ENCODE measurements around the gene IBA57. TPM values are rescaled to one million over a fixed set of nuclear protein-coding genes. Genes with fewer than 3 reads are reported as not detected.

IBA57 gene
- total RNA-seq, 1 donor from 2014 or later: 2.0 TPM

DNA sequence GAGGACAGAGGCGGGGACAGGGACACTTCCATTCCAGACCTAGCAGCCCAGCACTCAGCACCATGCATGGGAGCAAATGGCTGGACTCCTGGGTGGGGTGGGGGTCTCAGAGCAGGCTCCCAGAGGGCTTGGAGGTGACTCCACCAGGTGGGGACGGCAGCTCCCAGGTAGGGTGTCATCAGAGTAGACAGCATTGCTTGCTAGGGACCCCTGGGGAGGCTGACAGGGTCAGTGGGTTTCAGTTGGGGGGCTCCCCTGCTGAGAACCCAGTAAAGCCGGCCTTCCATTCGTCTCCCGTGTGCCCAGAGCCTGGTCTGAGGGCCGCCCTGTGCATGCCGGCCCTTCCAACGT lies 20.6 kb upstream of the IBA57 start:
- TF ChIP-seq, protein P1, sequence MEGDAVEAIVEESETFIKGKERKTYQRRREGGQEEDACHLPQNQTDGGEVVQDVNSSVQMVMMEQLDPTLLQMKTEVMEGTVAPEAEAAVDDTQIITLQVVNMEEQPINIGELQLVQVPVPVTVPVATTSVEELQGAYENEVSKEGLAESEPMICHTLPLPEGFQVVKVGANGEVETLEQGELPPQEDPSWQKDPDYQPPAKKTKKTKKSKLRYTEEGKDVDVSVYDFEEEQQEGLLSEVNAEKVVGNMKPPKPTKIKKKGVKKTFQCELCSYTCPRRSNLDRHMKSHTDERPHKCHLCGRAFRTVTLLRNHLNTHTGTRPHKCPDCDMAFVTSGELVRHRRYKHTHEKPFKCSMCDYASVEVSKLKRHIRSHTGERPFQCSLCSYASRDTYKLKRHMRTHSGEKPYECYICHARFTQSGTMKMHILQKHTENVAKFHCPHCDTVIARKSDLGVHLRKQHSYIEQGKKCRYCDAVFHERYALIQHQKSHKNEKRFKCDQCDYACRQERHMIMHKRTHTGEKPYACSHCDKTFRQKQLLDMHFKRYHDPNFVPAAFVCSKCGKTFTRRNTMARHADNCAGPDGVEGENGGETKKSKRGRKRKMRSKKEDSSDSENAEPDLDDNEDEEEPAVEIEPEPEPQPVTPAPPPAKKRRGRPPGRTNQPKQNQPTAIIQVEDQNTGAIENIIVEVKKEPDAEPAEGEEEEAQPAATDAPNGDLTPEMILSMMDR (conservative IDR thresholded peaks at IDR 0.05; ENCODE audit: low read depth, low read length): no peak
- no peak overlapping the region for H3K4me3 ChIP-seq (ENCODE audit: low read depth, low read length)
- no peak for DNase-seq (ENCODE audit: low read depth)

DNA sequence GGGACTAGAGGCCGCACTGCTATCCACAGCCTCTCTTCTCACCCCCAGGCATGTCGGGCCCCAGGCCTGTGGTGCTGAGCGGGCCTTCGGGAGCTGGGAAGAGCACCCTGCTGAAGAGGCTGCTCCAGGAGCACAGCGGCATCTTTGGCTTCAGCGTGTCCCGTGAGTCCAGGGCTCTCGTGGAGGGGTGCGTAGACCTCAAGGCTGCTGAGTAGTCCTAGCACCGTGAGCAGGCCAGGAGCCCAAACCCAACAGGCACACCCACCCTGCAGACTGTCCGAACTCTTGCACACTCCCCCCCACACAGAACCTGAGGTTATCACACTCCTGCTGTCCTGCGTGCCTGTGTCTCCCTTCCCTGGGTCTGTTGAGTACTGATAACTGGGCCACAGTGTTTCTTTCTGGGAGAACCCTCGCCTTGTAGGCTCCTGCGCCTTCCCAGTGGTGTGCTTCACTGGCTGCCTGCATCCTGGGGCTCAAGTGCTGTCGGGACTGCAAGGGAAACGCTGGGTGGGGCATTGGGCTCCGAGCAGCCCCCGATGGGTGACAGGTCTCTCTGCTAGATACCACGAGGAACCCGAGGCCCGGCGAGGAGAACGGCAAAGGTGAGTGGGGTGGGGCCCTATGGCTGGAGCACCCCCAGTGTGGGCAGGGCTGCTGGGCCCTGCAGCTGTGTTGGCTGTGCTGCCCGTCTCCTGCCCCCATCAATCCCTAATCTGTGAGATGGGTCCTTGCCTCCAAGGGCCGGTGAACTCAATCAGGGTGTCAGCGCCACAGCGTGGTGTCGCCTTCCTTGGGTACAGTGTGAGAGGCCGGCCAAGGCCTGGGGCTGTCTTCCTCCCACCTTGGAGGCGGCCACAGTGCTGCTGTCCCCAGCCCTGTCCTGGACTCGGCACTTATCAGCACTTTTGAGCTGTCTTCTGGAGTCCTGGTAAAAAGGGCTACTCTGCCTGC lies 19.9 kb upstream of the IBA57 start:
- no peak overlapping the region for H3K4me3 ChIP-seq (ENCODE audit: low read depth, low read length)
- no peak for DNase-seq (ENCODE audit: low read depth)
- TF ChIP-seq, protein P1 (conservative IDR thresholded peaks at IDR 0.05; ENCODE audit: low read depth, low read length): no peak

DNA sequence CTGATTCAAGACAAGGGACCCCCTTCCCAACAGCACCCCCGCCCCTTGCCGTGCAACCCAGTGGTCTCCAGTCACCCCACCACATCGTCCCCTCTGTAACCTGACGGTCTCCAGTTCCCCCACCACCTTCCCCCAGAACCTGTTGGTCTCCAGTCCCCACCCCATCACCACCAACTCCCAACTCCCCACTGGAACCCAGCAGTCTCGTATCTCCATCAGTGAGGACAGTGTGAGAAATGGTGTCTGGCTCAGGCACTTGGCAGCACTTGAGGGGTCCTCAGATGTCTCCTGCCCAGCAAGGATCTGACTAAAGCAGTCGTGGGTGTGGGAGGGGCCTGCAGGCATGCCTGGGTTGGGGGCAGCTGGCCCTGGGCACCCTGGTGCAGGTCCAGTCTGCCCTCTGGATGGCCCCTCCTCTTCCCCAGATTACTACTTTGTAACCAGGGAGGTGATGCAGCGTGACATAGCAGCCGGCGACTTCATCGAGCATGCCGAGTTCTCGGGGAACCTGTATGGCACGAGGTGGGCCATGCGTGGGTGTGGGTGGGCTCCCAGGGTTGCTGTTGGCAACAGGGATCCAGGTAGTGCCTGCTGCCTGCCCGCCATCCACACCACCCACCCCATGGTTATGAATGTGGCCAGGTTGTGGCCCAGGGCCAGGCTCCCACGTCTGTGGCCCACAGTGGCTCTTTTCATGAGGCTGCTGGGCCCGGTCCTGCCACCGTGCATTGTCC lies 19.0 kb upstream of the IBA57 start:
- TF ChIP-seq, protein P1 (conservative IDR thresholded peaks at IDR 0.05; ENCODE audit: low read depth, low read length): no peak
- no peak for DNase-seq (ENCODE audit: low read depth)
- H3K4me3 ChIP-seq (ENCODE audit: low read depth, low read length): no peak overlapping the region

DNA sequence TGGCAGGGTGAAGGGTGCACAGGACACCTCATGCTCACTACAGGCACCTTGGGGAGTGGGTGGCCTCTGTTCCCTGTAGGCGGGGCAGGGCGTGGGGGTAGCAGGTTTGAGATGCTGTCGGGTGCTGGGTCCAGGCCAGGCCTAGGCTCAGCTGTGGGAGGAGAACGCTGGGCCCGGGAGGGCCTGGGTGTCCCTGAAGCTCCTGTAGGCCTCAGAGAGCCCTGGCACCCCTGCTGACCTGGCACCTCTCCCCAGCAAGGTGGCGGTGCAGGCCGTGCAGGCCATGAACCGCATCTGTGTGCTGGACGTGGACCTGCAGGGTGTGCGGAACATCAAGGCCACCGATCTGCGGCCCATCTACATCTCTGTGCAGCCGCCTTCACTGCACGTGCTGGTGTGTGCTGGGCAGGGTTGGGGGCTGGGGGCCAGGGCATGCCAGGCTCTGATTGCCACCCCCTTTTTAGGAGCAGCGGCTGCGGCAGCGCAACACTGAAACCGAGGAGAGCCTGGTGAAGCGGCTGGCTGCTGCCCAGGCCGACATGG lies 18.4 kb upstream of the IBA57 start:
- TF ChIP-seq, protein P1 (conservative IDR thresholded peaks at IDR 0.05; ENCODE audit: low read depth, low read length): no peak
- no peak for DNase-seq (ENCODE audit: low read depth)
- no peak overlapping the region for H3K4me3 ChIP-seq (ENCODE audit: low read depth, low read length)

DNA sequence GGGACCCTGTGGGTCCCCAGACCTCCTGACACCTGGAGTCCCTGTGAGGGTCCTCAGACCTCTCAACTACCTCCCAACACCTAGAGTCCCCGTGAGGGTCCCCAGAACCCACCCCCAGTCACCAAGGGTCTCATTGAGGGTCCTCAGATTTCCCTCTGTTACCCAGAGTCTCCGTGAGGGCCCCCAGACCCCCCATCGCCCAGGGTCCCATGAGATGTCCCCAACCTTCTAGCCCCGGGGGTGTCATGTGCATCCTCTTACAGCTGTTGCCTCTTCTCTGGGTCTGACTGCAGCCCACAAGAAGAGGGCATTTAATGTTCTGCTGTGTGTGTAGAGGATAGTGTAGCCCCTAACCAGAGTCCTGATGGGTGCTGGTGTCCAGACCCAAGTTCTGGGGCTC lies 17.8 kb upstream of the IBA57 start:
- TF ChIP-seq, protein P1 (conservative IDR thresholded peaks at IDR 0.05; ENCODE audit: low read depth, low read length): no peak
- no peak for DNase-seq (ENCODE audit: low read depth)
- H3K4me3 ChIP-seq (ENCODE audit: low read depth, low read length): no peak overlapping the region

DNA sequence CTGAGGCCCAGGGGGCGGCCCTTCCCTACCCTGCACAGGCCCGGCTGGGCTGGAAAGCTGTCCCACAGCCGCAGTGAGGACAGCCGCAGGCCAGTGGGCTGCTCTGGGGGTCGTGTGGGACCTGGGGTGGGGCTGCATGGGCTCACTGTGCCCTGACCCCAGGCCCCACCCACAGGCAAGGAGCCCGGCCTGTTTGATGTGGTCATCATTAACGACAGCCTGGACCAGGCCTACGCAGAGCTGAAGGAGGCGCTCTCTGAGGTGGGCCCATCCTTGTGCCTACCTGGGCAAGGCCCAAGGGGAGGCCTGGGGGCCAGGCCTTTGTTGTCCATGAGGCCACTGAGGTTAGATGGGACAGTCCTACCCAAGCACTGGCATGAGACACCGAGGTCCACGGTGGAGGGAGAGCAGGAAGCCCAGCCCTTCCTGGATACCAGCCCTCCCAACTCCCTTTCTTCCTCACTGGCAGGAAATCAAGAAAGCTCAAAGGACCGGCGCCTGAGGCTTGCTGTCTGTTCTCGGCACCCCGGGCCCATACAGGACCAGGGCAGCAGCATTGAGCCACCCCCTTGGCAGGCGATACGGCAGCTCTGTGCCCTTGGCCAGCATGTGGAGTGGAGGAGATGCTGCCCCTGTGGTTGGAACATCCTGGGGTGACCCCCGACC lies 17.3 kb upstream of the IBA57 start:
- TF ChIP-seq, protein P1 (conservative IDR thresholded peaks at IDR 0.05; ENCODE audit: low read depth, low read length): no peak
- H3K4me3 ChIP-seq (ENCODE audit: low read depth, low read length): no peak overlapping the region
- DNase-seq (ENCODE audit: low read depth): no peak

Measured in epithelial cell of proximal tubule (primary cell).